Eye (tissue), 1 donor: Measurements from ENCODE around the gene EGR2.
A peak's percentile ranks its signal among the peaks of the same experiment; 100 is the strongest.
"Not testable (repeated sequence)": the region's sequence is repeated elsewhere in the genome, so short reads cannot be mapped to it uniquely, and the experiment has no call there.

ENCODE experiments used
- DNase-seq: peaks from one replicate; pipeline ENCODE4 v3.0.0-alpha.2; 2015

The EGR2 gene

GRCh38 chr10:62792261-62792660 is 23.9 kb downstream of the EGR2 start:
- DNase-seq, result no peak

DNA sequence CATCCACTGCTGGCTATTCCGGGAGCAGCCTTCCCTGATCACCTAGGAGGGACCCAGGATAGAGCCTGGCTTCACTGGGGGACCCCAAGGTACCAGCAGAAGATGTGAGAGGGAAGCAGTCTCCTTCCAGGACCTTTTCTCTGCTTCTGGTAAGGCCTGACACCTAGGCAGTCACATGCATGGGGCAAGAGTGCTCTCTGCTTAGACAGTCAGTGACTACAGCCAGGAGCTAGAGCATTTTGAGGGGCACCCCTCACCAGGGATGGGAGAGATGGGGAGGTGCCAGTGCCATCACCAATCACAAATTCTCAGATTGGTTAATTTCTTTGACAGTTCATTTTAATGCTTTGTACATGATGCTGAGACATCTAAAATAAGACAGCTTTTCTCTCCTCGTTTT is 25.6 kb downstream of the EGR2 start:
- no peak for DNase-seq

DNA sequence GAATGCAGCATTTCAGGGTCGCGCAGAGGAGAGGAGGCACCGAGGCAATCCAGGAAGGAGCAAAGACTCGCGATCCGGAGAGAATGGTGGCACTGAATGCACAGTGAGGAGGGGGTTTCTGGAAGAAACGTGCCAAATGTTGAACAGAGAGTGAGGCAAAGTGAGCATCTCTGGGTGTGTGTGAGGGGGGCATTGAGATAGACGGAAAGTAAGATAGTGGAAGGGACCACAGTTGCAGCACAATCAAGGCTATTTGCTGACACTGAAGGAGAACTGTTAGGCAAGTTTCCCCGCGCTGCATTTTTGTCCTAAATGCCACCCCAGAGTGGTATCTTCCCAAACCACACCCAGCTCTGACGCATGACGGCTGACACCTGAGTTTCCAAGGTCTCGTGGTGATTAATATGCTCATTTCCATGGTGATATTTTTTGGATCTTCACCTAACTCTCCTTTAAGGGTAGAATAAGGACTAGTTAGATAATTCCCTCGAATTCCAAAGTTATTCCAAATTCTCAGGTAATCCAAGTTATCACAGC is 26.1 kb downstream of the EGR2 start:
- DNase-seq, result no peak

- DNase-seq, result no peak
Measured at GRCh38 chr10:62788861-62789467, 27.2 kb downstream of the EGR2 start.

DNA sequence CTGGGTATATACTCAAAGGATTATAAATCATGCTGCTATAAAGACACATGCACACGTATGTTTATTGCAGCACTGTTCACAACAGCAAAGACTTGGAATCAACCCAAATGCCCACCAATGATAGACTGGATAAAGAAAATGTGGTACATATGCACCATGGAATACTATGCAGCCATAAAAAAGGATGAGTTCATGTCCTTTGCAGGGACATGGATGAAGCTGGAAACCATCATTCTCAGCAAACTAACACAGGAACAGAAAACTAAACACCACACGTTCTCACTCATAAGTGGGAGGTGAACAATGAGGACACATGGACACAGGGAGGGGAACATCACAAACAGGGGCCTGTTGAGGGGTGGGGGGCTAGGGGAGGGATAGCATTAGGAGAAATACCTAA is 27.9 kb downstream of the EGR2 start:
- not testable (repeated sequence) for DNase-seq

- DNase-seq, result not testable (repeated sequence)
Measured at GRCh38 chr10:62784537-62784936, 31.6 kb downstream of the EGR2 start.

GRCh38 chr10:62779487-62780248 is 36.5 kb downstream of the EGR2 start:
- DNase-seq, result no peak

- no peak for DNase-seq
Measured at GRCh38 chr10:62778125-62778524, 38.0 kb downstream of the EGR2 start.

DNA sequence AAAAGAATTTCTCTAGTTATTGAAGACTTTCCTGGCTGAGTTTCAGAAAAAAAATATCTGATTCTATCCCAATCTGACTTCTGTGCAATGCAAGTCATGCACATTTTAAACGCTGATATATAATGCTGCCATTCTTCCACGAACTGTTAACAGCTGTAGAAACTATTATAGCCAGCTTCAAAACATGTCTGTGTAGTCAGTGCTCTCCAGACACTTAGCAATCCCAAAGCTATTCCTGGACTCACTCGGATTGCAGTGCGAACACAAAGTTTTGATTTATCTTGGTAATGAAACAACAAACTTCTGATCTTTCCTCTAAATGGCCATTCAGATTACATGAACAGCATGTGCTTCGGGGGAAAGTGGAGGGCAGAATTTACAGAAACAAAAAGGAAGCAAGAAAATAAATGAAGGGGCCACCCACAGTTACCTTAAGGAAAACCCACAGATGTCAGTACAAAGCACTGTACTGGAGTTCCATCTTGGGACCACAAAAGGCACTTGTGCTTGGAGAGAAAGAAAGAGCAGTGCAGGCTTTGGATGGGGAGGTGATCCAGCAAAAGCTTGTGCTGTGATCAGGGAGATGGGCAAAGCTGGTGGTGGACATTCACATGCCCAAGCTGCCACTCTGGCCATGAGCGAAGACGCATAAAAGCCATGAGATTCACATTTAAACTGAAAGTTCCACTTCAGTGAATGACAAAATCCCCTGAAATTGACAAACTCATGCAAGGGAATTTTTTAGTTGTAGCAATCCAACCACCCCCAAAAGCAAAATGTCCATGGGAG is 43.8 kb downstream of the EGR2 start:
- peak; percentile 22 for DNase-seq

DNA sequence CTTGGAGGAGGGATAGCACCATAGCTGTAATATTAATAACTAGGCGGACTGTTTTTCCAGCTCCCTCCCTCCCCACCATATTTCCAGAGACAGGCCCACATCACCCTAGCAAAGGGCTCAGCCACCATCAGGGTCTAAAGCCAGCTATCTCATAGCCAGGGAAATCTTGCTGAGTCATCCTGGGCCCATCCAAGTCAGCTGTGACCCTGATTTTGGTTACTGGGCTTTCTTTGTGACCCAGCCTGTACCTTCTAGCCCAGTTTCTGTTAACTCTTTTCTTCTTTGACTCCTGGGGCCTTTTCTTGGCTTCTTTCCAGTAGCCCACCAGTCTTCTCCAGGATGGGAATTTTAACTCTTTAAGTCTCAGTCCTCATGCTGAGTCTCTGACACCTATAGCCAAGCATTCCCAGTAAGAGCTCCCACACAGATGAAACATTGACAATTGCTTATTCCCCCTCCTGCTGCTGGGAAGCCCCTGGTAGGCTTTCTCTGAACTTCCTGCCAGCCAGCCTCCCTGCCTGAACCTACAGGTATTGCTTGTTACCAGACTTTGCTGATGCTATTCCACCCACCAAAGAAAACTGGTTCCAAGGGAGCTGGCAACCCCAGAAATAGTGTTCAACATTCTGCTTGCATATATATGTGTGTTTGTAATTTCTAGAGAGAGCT is 46.5 kb downstream of the EGR2 start:
- no peak for DNase-seq

GRCh38 chr10:62766386-62766785 is 49.8 kb downstream of the EGR2 start:
- no peak for DNase-seq

DNA sequence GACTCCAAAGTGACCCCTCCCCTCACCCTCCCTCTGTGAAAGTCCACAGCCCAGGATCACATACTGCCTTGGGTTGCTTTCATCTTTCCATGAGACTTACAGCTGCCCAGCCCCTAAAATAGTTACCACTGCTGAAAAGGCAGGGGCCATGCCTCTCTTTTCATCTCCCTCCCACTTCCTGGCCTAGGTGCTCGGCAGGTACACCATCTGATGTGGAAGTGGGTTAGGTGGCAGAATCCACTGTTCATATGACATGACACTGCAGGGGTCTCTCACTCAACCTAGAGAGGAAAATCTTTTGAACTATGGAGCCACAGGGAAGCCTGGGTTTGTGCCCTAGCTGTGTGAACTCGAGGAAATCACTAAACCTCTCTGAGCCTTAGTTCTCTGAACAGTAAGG is 50.4 kb downstream of the EGR2 start:
- no peak for DNase-seq

DNA sequence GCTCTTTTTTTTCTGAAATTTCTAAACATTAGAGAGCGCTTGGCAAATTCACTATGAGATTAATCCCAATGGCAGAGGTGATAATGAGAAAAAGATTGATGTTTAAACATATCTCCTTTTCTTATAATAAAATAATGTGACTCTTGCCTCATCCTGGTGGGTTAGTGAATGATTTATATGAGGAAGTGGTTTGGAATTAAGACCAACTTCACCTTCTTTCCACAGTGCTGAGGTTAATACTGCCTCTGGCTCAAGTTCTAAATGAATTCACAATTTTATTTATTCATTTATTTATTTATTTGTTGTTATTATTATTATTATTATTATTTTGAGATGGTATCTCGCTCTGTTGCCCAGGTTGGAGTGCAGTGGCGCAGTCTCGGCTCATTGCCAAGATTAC is 52.2 kb downstream of the EGR2 start:
- DNase-seq, result no peak

DNA sequence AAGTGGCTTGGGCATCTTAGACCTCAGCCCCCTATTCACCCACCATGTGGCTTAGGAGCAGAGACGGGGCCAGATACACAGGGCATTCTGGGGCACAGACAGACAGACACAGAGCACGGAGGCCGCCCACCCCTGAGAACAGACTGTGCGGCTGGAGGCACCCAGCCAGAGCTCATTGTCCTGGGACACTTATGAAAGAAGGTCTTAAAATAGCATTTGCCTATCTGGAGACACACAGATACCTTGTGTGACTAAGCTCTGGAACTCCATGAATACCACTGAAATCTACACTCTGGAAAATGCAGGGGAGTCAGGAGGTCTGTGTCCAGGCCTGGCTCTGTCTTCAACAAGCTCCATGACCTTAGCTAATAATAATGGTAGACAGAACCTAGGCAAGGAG is 53.0 kb downstream of the EGR2 start:
- no peak for DNase-seq
